ENCODE data around the gene RNPEP. TPM values are rescaled to one million over a fixed set of nuclear protein-coding genes. Genes with fewer than 3 reads are reported as not detected.

The RNPEP gene
- total and polyA plus RNA-seq, 2 of the 13 experiments (the other 11 are each of a cell fraction or from before 2014, with no cell fraction given): 20.6 to 38.4 TPM

DNA sequence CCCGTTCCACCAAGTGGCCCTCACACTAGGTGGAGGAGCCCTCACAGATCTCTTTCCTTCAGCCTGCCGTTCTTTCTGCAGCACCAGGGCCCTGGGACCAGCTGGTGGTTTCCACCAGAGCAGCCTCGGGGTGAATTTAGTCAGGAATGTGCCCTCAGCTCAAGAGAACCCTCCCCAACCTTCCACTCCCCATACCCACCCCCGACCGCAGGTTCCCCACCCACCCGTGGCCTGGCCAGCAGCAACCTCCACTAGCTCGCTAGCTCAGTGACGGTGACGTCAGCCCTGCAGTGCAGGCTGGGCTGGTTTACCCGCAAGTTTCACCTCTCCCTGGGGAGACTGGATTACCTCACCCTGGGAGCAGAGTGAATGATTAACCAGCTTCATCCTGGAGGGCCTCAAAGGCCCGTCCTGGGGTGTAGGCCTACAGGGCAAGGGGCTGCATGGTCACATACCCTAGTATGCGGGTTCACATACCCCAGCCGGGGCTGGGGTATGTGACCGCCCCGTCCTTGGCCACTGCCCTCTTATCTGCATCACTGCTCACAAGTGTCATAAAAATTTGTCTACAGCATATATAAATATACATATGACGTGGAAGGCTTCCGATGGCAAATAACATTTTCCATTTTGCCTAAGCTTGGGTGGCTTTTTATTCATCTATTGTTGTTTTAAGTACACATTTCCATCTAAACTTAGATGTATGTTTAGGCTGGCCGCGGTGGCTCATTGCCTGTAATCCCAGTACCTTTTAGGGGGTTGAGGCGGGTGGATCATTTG is 52.4 kb downstream of the RNPEP start (continued):
- TF ChIP-seq, protein P1, sequence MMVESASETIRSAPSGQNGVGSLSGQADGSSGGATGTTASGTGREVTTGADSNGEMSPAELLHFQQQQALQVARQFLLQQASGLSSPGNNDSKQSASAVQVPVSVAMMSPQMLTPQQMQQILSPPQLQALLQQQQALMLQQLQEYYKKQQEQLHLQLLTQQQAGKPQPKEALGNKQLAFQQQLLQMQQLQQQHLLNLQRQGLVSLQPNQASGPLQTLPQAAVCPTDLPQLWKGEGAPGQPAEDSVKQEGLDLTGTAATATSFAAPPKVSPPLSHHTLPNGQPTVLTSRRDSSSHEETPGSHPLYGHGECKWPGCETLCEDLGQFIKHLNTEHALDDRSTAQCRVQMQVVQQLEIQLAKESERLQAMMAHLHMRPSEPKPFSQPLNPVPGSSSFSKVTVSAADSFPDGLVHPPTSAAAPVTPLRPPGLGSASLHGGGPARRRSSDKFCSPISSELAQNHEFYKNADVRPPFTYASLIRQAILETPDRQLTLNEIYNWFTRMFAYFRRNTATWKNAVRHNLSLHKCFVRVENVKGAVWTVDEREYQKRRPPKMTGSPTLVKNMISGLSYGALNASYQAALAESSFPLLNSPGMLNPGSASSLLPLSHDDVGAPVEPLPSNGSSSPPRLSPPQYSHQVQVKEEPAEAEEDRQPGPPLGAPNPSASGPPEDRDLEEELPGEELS (CRISPR knock-in tag; IDR thresholded peaks at IDR 0.05): peak; percentile 20; the same call in 1 of the 2 replicates
- TF ChIP-seq ZNF615 (CRISPR knock-in tag; IDR thresholded peaks at IDR 0.05; ENCODE audit: borderline replicate concordance): no peak
- no peak for TF ChIP-seq XRCC5 (optimal IDR thresholded peaks at IDR 0.05; ENCODE audit: low read length)
- no peak for TF ChIP-seq FOXK1 (CRISPR knock-in tag; IDR thresholded peaks at IDR 0.05; ENCODE audit: borderline replicate concordance, low read depth)
- no peak for TF ChIP-seq LCORL (IDR thresholded peaks at IDR 0.05)
- TF ChIP-seq LCORL (CRISPR knock-in tag; IDR thresholded peaks at IDR 0.05): peak; percentile 35; the same call in 1 of the 2 replicates
- TF ChIP-seq NR2F6 (IDR thresholded peaks at IDR 0.05): no peak
- peak; percentile 42; the same call in 1 of the 2 replicates for TF ChIP-seq NR2F6 (CRISPR knock-in tag; IDR thresholded peaks at IDR 0.05)
- no peak for TF ChIP-seq SALL2 (CRISPR knock-in tag; IDR thresholded peaks at IDR 0.05)
- TF ChIP-seq, protein P2, sequence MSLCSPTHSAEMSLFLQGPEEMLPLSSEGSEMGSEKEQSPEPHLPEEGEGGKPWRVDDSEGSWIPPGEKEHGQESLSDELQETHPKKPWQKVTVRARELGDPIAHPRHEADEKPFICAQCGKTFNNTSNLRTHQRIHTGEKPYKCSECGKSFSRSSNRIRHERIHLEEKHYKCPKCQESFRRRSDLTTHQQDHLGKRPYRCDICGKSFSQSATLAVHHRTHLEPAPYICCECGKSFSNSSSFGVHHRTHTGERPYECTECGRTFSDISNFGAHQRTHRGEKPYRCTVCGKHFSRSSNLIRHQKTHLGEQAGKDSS (CRISPR knock-in tag; IDR thresholded peaks at IDR 0.05; ENCODE audit: borderline replicate concordance, low read depth): peak; percentile 63; the same call in 1 of the 2 replicates
- TF ChIP-seq ZFY (CRISPR knock-in tag; IDR thresholded peaks at IDR 0.05): peak; percentile 83
- TF ChIP-seq ZNF225 (CRISPR knock-in tag; IDR thresholded peaks at IDR 0.05): no peak
- TF ChIP-seq, protein P3, sequence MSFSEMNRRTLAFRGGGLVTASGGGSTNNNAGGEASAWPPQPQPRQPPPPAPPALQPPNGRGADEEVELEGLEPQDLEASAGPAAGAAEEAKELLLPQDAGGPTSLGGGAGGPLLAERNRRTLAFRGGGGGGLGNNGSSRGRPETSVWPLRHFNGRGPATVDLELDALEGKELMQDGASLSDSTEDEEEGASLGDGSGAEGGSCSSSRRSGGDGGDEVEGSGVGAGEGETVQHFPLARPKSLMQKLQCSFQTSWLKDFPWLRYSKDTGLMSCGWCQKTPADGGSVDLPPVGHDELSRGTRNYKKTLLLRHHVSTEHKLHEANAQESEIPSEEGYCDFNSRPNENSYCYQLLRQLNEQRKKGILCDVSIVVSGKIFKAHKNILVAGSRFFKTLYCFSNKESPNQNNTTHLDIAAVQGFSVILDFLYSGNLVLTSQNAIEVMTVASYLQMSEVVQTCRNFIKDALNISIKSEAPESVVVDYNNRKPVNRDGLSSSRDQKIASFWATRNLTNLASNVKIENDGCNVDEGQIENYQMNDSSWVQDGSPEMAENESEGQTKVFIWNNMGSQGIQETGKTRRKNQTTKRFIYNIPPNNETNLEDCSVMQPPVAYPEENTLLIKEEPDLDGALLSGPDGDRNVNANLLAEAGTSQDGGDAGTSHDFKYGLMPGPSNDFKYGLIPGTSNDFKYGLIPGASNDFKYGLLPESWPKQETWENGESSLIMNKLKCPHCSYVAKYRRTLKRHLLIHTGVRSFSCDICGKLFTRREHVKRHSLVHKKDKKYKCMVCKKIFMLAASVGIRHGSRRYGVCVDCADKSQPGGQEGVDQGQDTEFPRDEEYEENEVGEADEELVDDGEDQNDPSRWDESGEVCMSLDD (CRISPR knock-in tag; IDR thresholded peaks at IDR 0.05; ENCODE audit: borderline replicate concordance): peak; percentile 95
- TF ChIP-seq MAZ (IDR thresholded peaks at IDR 0.05; ENCODE audit: borderline replicate concordance, low read depth, low read length): no peak
- peak; percentile 58 for TF ChIP-seq MAZ (CRISPR knock-in tag; IDR thresholded peaks at IDR 0.05; ENCODE audit: low read depth)
- TF ChIP-seq, protein P4, sequence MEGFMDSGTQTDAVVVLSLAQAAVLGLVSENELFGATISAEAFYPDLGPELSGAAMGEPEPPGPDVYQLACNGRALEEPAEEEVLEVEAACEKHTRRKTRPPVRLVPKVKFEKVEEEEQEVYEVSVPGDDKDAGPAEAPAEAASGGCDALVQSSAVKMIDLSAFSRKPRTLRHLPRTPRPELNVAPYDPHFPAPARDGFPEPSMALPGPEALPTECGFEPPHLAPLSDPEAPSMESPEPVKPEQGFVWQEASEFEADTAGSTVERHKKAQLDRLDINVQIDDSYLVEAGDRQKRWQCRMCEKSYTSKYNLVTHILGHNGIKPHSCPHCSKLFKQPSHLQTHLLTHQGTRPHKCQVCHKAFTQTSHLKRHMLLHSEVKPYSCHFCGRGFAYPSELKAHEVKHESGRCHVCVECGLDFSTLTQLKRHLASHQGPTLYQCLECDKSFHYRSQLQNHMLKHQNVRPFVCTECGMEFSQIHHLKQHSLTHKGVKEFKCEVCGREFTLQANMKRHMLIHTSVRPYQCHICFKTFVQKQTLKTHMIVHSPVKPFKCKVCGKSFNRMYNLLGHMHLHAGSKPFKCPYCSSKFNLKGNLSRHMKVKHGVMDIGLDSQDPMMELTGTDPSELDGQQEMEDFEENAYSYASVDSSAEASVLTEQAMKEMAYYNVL (CRISPR knock-in tag; IDR thresholded peaks at IDR 0.05; ENCODE audit: borderline replicate concordance): 0 out of 2 replicates have a peak, but pooled peaks have one; percentile 27
- no peak for TF ChIP-seq SUZ12 (IDR thresholded peaks at IDR 0.05; ENCODE audit: low read depth, low read length)
- peak; percentile 65 for TF ChIP-seq POLR2G (IDR thresholded peaks at IDR 0.05; ENCODE audit: low read depth, low read length)
- peak; percentile 66; the same call in 1 of the 2 replicates for TF ChIP-seq ZSCAN20 (CRISPR knock-in tag; IDR thresholded peaks at IDR 0.05; ENCODE audit: borderline replicate concordance)
- peak; percentile 42; the same call in 1 of the 2 replicates for TF ChIP-seq YEATS4 (CRISPR knock-in tag; IDR thresholded peaks at IDR 0.05; ENCODE audit: borderline replicate concordance)
- TF ChIP-seq EP300 (IDR thresholded peaks at IDR 0.05; ENCODE audit: low read depth in 2 of 2, low read length in 2 of 2): peak in 1 of 2 experiments; percentile 69; a peak in 1 of 4 replicates
- no peak for TF ChIP-seq EP300 (CRISPR knock-in tag; IDR thresholded peaks at IDR 0.05; ENCODE audit: borderline replicate concordance)
- no peak for TF ChIP-seq ZNF776 (CRISPR knock-in tag; IDR thresholded peaks at IDR 0.05)

All from HepG2 (cell line).